Measurements from ENCODE around the gene ACTL8. TPM values are rescaled to one million over a fixed set of nuclear protein-coding genes. Genes with fewer than 3 reads are reported as not detected.
"Not testable (repeated sequence)": the region's sequence is repeated elsewhere in the genome, so short reads cannot be mapped to it uniquely, and the experiment has no call there.

Gene ACTL8
- total RNA-seq, 2 experiments from 2014 or later, result 0.09 TPM; not detected in 1

GRCh38 chr1:17739050-17739449 lies 16.1 kb upstream of the ACTL8 start:
- H3K27me3 Mint-ChIP-seq, result peaks cover 6% of the 10 kb centered on the region

GRCh38 chr1:17741052-17741451 lies 14.1 kb upstream of the ACTL8 start:
- H3K27me3 Mint-ChIP-seq, result peaks cover 9% of the 10 kb centered on the region
- H3K4me3 Mint-ChIP-seq, result no peak overlapping the region
- H3K4me1 Mint-ChIP-seq, result no peaks in the 10 kb centered on the region
- DNase-seq (no peak), ATAC-seq (no peak)
- ChIA-PET CTCF (no interaction called here), POLR2A (no interaction called here)
- no peaks in the 10 kb centered on the region for H3K9me3 Mint-ChIP-seq (ENCODE audit: low read depth)
- H3K27ac Mint-ChIP-seq, result no peak overlapping the region
- H3K36me3 Mint-ChIP-seq (ENCODE audit: low read depth), result no peaks in the 10 kb centered on the region
- intact Hi-C loops (cut with DNase I, micrococcal nuclease), result no loop called here

More at GRCh38 chr1:17739050-17739449, 16.1 kb upstream of the ACTL8 start:
- no peaks in the 10 kb centered on the region for H3K9me3 Mint-ChIP-seq (ENCODE audit: low read depth)
- POLR2A ChIA-PET, result no interaction called here
- no peak overlapping the region for H3K4me3 Mint-ChIP-seq
- no peak overlapping the region for H3K27ac Mint-ChIP-seq
- intact Hi-C loops (cut with DNase I, micrococcal nuclease), result no loop called here
- no peaks in the 10 kb centered on the region for H3K4me1 Mint-ChIP-seq
- DNase-seq, result no peak
- no peak for ATAC-seq
- no peaks in the 10 kb centered on the region for H3K36me3 Mint-ChIP-seq (ENCODE audit: low read depth)
- CTCF ChIA-PET, result no interaction called here

GRCh38 chr1:17742583-17742982 lies 12.6 kb upstream of the ACTL8 start:
- ChIA-PET POLR2A (no interaction called here), CTCF (no interaction called here)
- DNase-seq, result no peak
- H3K27ac Mint-ChIP-seq, result no peak overlapping the region
- no peak for ATAC-seq
- H3K9me3 Mint-ChIP-seq (ENCODE audit: low read depth), result no peaks in the 10 kb centered on the region
- no peak overlapping the region for H3K4me3 Mint-ChIP-seq
- H3K27me3 Mint-ChIP-seq, result peaks cover 11% of the 10 kb centered on the region
- H3K4me1 Mint-ChIP-seq, result no peaks in the 10 kb centered on the region
- intact Hi-C loops (cut with DNase I, micrococcal nuclease), result no loop called here
- no peaks in the 10 kb centered on the region for H3K36me3 Mint-ChIP-seq (ENCODE audit: low read depth)

- ATAC-seq, result no peak
- CTCF ChIA-PET, result no interaction called here
- DNase-seq, result no peak
- Mint-ChIP-seq H3K4me3 (no peak overlapping the region), H3K36me3 (ENCODE audit: low read depth) (no peaks in the 10 kb centered on the region), H3K27me3 (peaks cover 11% of the 10 kb centered on the region), H3K4me1 (no peaks in the 10 kb centered on the region), H3K27ac (no peak overlapping the region), H3K9me3 (ENCODE audit: low read depth) (no peaks in the 10 kb centered on the region)
- intact Hi-C loops (cut with DNase I, micrococcal nuclease), result no loop called here
- POLR2A ChIA-PET, result no interaction called here
Measured at GRCh38 chr1:17743008-17743647, 12.0 kb upstream of the ACTL8 start.

- intact Hi-C loops (cut with DNase I, micrococcal nuclease), result no loop called here
- Mint-ChIP-seq H3K36me3 (ENCODE audit: low read depth) (no peaks in the 10 kb centered on the region), H3K9me3 (ENCODE audit: low read depth) (no peaks in the 10 kb centered on the region), H3K27ac (no peak overlapping the region), H3K4me3 (no peak overlapping the region), H3K4me1 (no peaks in the 10 kb centered on the region), H3K27me3 (peaks cover 12% of the 10 kb centered on the region)
- no peak for DNase-seq
- CTCF ChIA-PET, result interaction anchor here (0.7 kb wide), 1 partner anchor 284 kb away, joined by 3 read pairs; no protein-coding TSS in a partner anchor
- POLR2A ChIA-PET, result no interaction called here
- no peak for ATAC-seq
Measured at GRCh38 chr1:17743925-17744324, 11.2 kb upstream of the ACTL8 start.

- no peak for DNase-seq
- Mint-ChIP-seq H3K4me1 (no peaks in the 10 kb centered on the region), H3K27ac (no peak overlapping the region), H3K27me3 (peaks cover 12% of the 10 kb centered on the region), H3K9me3 (ENCODE audit: low read depth) (no peaks in the 10 kb centered on the region), H3K36me3 (ENCODE audit: low read depth) (no peaks in the 10 kb centered on the region), H3K4me3 (no peak overlapping the region)
- intact Hi-C loops (cut with DNase I, micrococcal nuclease), result no loop called here
- POLR2A ChIA-PET, result no interaction called here
- no peak for ATAC-seq
- CTCF ChIA-PET, result interaction anchor here (0.6 to 1.1 kb wide), 3 partner anchors 28 to 283 kb away, joined by 3 read pairs; no protein-coding TSS in a partner anchor
Measured at GRCh38 chr1:17744666-17745478, 10.3 kb upstream of the ACTL8 start.

GRCh38 chr1:17745479-17745955 lies 9.6 kb upstream of the ACTL8 start:
- POLR2A ChIA-PET, result no interaction called here
- ATAC-seq (no peak), DNase-seq (no peak)
- Mint-ChIP-seq H3K4me3 (no peak overlapping the region), H3K36me3 (ENCODE audit: low read depth) (no peaks in the 10 kb centered on the region), H3K9me3 (ENCODE audit: low read depth) (no peaks in the 10 kb centered on the region), H3K4me1 (no peaks in the 10 kb centered on the region), H3K27me3 (peaks cover 12% of the 10 kb centered on the region), H3K27ac (no peak overlapping the region)
- CTCF ChIA-PET, result interaction anchor here (1.1 kb wide), 1 partner anchor 28 kb away, joined by 3 read pairs; no protein-coding TSS in a partner anchor
- intact Hi-C loops (cut with DNase I, micrococcal nuclease), result no loop called here

GRCh38 chr1:17746281-17746680 lies 8.9 kb upstream of the ACTL8 start:
- DNase-seq; H3K36me3 Mint-ChIP-seq (ENCODE audit: low read depth); intact Hi-C loops (cut with DNase I, micrococcal nuclease); POLR2A ChIA-PET; H3K9me3 Mint-ChIP-seq (ENCODE audit: low read depth); H3K27ac Mint-ChIP-seq; ATAC-seq; H3K4me3 Mint-ChIP-seq; H3K27me3 Mint-ChIP-seq; CTCF ChIA-PET; H3K4me1 Mint-ChIP-seq: not testable (repeated sequence)

- H3K9me3 Mint-ChIP-seq (ENCODE audit: low read depth), result no peaks in the 10 kb centered on the region
Measured at GRCh38 chr1:17746920-17747319, 8.2 kb upstream of the ACTL8 start.

GRCh38 chr1:17750333-17750732 lies 4.8 kb upstream of the ACTL8 start:
- DNase-seq, result no peak
- H3K4me1 Mint-ChIP-seq, result no peaks in the 10 kb centered on the region
- POLR2A ChIA-PET, result no interaction called here
- CTCF ChIA-PET, result no interaction called here
- H3K9me3 Mint-ChIP-seq (ENCODE audit: low read depth), result peaks cover 9% of the 10 kb centered on the region
- H3K27ac Mint-ChIP-seq, result no peak overlapping the region
- H3K36me3 Mint-ChIP-seq (ENCODE audit: low read depth), result no peaks in the 10 kb centered on the region
- intact Hi-C loops (cut with DNase I, micrococcal nuclease), result no loop called here
- no peak overlapping the region for H3K4me3 Mint-ChIP-seq
- peaks cover 5% of the 10 kb centered on the region for H3K27me3 Mint-ChIP-seq
- ATAC-seq, result no peak

More at GRCh38 chr1:17746920-17747319, 8.2 kb upstream of the ACTL8 start:
- no peaks in the 10 kb centered on the region for H3K4me1 Mint-ChIP-seq
- no peaks in the 10 kb centered on the region for H3K36me3 Mint-ChIP-seq (ENCODE audit: low read depth)
- intact Hi-C loops (cut with DNase I, micrococcal nuclease), result no loop called here
- POLR2A ChIA-PET, result no interaction called here
- CTCF ChIA-PET, result no interaction called here
- H3K4me3 Mint-ChIP-seq, result no peak overlapping the region
- DNase-seq (no peak), ATAC-seq (no peak)
- no peak overlapping the region for H3K27ac Mint-ChIP-seq
- H3K27me3 Mint-ChIP-seq, result peaks cover 9% of the 10 kb centered on the region

- Mint-ChIP-seq H3K4me1 (no peaks in the 10 kb centered on the region), H3K27ac (no peak overlapping the region), H3K4me3 (no peak overlapping the region), H3K36me3 (ENCODE audit: low read depth) (peaks cover 3% of the 10 kb centered on the region), H3K27me3 (peaks cover 2% of the 10 kb centered on the region), H3K9me3 (ENCODE audit: low read depth) (peaks cover 14% of the 10 kb centered on the region)
- ATAC-seq (no peak), DNase-seq (no peak)
- POLR2A ChIA-PET, result no interaction called here
- CTCF ChIA-PET, result no interaction called here
- intact Hi-C loops (cut with DNase I, micrococcal nuclease), result no loop called here
Measured at GRCh38 chr1:17752356-17752755, 2.8 kb upstream of the ACTL8 start.

- CTCF ChIA-PET, result no interaction called here
Measured at GRCh38 chr1:17757426-17757825, 2.3 kb downstream of the ACTL8 start.

More at GRCh38 chr1:17757426-17757825, 2.3 kb downstream of the ACTL8 start:
- POLR2A ChIA-PET, result no interaction called here
- H3K4me1 Mint-ChIP-seq, result no peaks in the 10 kb centered on the region
- H3K9me3 Mint-ChIP-seq (ENCODE audit: low read depth), result peaks cover 43% of the 10 kb centered on the region
- H3K36me3 Mint-ChIP-seq (ENCODE audit: low read depth), result peaks cover 16% of the 10 kb centered on the region
- ATAC-seq (no peak), DNase-seq (no peak)
- no peak overlapping the region for H3K27ac Mint-ChIP-seq
- intact Hi-C loops (cut with DNase I, micrococcal nuclease), result no loop called here
- H3K27me3 Mint-ChIP-seq, result no peaks in the 10 kb centered on the region
- H3K4me3 Mint-ChIP-seq, result no peak overlapping the region
